ENCODE results near the gene GRK1.
"Not testable (repeated sequence)": the region's sequence is repeated elsewhere in the genome, so short reads cannot be mapped to it uniquely, and the experiment has no call there.

GRK1 gene

GRCh38 chr13:113666951-113667701, at the start of gene GRK1:
TSS of gene GRK1 (plus strand) at chr13:113667219. CDS start at chr13:113667387, 168 bp downstream.
- no peak for DNase-seq (ENCODE audit: low spot score)

- DNase-seq (ENCODE audit: low spot score): no peak
Observed at GRCh38 chr13:113617961-113618360, 49.1 kb upstream of the GRK1 start.

- no peak for DNase-seq (ENCODE audit: low spot score)
Observed at GRCh38 chr13:113618455-113618854, 48.6 kb upstream of the GRK1 start.

GRCh38 chr13:113620036-113620796, 46.8 kb upstream of the GRK1 start:
- DNase-seq (ENCODE audit: low spot score): no peak

- DNase-seq (ENCODE audit: low spot score): no peak
Observed at GRCh38 chr13:113621046-113621445, 46.0 kb upstream of the GRK1 start.

GRCh38 chr13:113621498-113621897, 45.5 kb upstream of the GRK1 start:
- not testable (repeated sequence) for DNase-seq (ENCODE audit: low spot score)

GRCh38 chr13:113621986-113622550, 45.0 kb upstream of the GRK1 start:
- not testable (repeated sequence) for DNase-seq (ENCODE audit: low spot score)

GRCh38 chr13:113622791-113623490, 44.1 kb upstream of the GRK1 start:
- no peak for DNase-seq (ENCODE audit: low spot score)

GRCh38 chr13:113623491-113624234, 43.4 kb upstream of the GRK1 start:
- peak; percentile 63 for DNase-seq (ENCODE audit: low spot score)

- DNase-seq (ENCODE audit: low spot score): no peak
Observed at GRCh38 chr13:113624235-113624587, 42.8 kb upstream of the GRK1 start.

- not testable (repeated sequence) for DNase-seq (ENCODE audit: low spot score)
Observed at GRCh38 chr13:113624640-113625304, 42.2 kb upstream of the GRK1 start.

- DNase-seq (ENCODE audit: low spot score): peak; percentile 64
Observed at GRCh38 chr13:113625965-113626721, 40.9 kb upstream of the GRK1 start.

GRCh38 chr13:113627136-113627535, 39.9 kb upstream of the GRK1 start:
- DNase-seq (ENCODE audit: low spot score): no peak

GRCh38 chr13:113628291-113629270, 38.4 kb upstream of the GRK1 start:
- DNase-seq (ENCODE audit: low spot score): no peak

- no peak for DNase-seq (ENCODE audit: low spot score)
Observed at GRCh38 chr13:113629866-113630265, 37.2 kb upstream of the GRK1 start.

- no peak for DNase-seq (ENCODE audit: low spot score)
Observed at GRCh38 chr13:113630296-113630695, 36.7 kb upstream of the GRK1 start.

- no peak for DNase-seq (ENCODE audit: low spot score)
Observed at GRCh38 chr13:113630804-113631203, 36.2 kb upstream of the GRK1 start.

- DNase-seq (ENCODE audit: low spot score): no peak
Observed at GRCh38 chr13:113631341-113632095, 35.5 kb upstream of the GRK1 start.

Measured in AG20443 (cell line).